Thoracic aorta (tissue), 2 donors: ENCODE results near the gene FAM171A1. TPM values are rescaled to one million over a fixed set of nuclear protein-coding genes. Genes with fewer than 3 reads are reported as not detected.

Experiments
- ATAC-seq: fragments of 150-250 bp; one replicate; pipeline ENCODE4 v1.8.0; 2017; ENCODE audit warnings: low read depth; ENCODE audit not compliant: insufficient number of reproducible peaks, low FRiP score
- DNase-seq: peaks from one replicate; pipeline ENCODE4 v3.0.0-alpha.2; 2020; ENCODE audit warnings: low spot score
- H3K27ac ChIP-seq, 2 donors: fragments of 200-600 bp; sonication (generic); 1 replicate in 1 of 2; 2 replicates in 1 of 2; pipeline ENCODE4 v1.5.1; 2016; ENCODE audit warnings: mild to moderate bottlenecking in 2 of 2, moderate library complexity in 2 of 2
- H3K27me3 ChIP-seq: fragments of 200-600 bp; sonication (generic); replicated peaks from 2 replicates; pipeline ENCODE4 v1.6.0; 2016; ENCODE audit warnings: mild to moderate bottlenecking; ENCODE audit not compliant: insufficient read depth
- H3K36me3 ChIP-seq: fragments of 200-600 bp; sonication (generic); one replicate; pipeline ENCODE4 v1.5.1; 2016
- H3K4me1 ChIP-seq, 2 donors: fragments of 200-600 bp; sonication (generic); 1 replicate in 1 of 2; 2 replicates in 1 of 2; pipeline versions ENCODE4 v1.5.1 to v1.6.0; 2016; ENCODE audit warnings: low read depth in 2 of 2, mild to moderate bottlenecking in 1 of 2; ENCODE audit not compliant: control insufficient read depth in 1 of 2
- H3K4me3 ChIP-seq: fragments of 200-600 bp; sonication (generic); 2 replicates; pipeline ENCODE4 v1.5.1; 2016; ENCODE audit warnings: mild to moderate bottlenecking
- H3K9me3 ChIP-seq: fragments of 200-600 bp; sonication (generic); 2 replicates; pipeline ENCODE4 v1.5.1; 2016
- CTCF ChIP-seq: fragments of 200-600 bp; sonication (generic); IDR thresholded peaks from one replicate; pipeline ENCODE4 v1.5.1; 2019; ENCODE audit warnings: antibody characterized with exemption
- total RNA-seq, 2 donors: library from RNA; depleted of rRNA; stranded (reverse); fragments of >200 nt; gene quantifications; one replicate each; pipeline versions ENCODE4 v1.1.0 to v1.2.3, GENCODE V29; 2016

FAM171A1 gene
- total RNA-seq, 2 donors from 2014 or later: 14.8 to 28.7 TPM

DNA sequence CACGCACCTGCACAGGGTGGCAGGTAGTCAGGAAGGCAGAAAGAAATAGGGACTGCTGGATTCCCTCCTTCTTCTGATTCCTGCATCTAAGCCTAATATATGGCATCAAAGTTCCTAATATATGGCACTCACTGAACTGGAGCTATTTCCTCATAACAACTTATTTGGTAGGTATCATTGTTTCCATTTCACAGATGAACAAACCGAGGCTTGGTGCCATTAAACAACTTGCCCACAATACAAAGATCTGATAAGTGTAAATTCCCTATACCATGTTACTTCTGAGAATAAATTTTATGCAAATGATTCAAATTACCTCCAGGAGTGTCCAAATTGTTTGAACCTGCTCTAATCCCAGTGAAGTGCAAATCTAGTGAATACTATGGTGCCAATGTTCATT, 2.1 kb upstream of the FAM171A1 start:
- Histone ChIP-seq H3K9me3 (no peaks in the 10 kb centered on the region), H3K4me1 (peaks cover 0 to 14% of the 10 kb centered on the region in 2 donors), H3K36me3 (no peaks in the 10 kb centered on the region), H3K4me3 (no peak overlapping the region), H3K27ac (no peak overlapping the region), H3K27me3 (no peaks in the 10 kb centered on the region)
- DNase-seq (no peak), ATAC-seq (no peak)
- no peak for TF ChIP-seq CTCF

GRCh38 chr10:15370212-15370855, 755 bp downstream of the FAM171A1 start:
- Histone ChIP-seq H3K4me1 (peaks cover 0 to 14% of the 10 kb centered on the region in 2 donors), H3K27ac (no peak overlapping the region), H3K27me3 (no peaks in the 10 kb centered on the region), H3K4me3 (peak overlapping the region; percentile 80), H3K36me3 (no peaks in the 10 kb centered on the region), H3K9me3 (no peaks in the 10 kb centered on the region)
- TF ChIP-seq CTCF: no peak
- DNase-seq (no peak), ATAC-seq (no peak)

DNA sequence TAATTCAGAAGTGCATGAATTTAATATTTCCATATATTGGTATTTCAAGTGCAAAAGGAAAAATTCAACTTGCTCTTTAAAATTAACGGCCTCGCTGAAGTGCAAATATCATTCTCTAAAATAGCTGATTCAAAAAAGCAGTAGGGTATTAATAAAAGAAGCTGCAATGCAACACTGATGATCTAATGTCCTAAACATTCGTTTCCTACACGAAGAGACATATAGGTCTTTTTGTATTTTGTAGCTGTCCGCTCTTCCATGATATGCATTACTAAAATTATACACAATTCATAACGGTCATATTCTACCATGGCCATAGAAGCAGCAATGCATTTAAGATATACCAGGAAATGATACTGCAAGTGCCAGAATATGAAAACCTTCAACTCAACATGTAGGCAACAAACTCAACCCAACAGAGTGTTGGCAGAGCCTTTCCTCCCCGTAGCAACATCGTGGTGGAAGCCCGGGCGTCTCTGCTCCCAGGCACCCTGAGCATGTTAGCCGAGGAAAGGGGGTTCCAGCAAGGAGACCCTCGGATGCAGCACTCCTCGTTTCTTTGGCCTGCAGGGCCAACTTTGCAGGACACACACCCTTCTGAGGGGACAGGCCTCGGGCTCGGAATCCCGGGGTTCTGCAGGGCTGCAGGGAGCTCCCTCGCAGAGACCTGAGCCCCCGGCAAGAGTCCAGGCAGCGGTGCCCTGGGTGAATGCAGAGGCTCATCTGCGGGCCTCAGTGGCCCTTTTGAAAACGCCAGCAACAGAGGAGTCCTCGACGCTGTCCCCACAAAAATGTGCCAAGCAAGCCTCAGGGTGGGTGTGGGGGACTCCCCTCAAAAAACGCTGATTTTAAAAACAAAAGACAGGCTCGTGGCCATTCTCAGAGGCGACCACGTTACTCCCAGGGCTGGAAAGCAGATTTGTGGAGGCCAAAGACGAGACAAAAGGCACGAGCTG, 1.6 kb downstream of the FAM171A1 start:
- no peaks in the 10 kb centered on the region for H3K27me3 ChIP-seq
- ATAC-seq (no peak), DNase-seq (no peak)
- peaks cover 0 to 14% of the 10 kb centered on the region in 2 donors for H3K4me1 ChIP-seq
- H3K4me3 ChIP-seq: peak overlapping the region; percentile 80
- no peaks in the 10 kb centered on the region for H3K9me3 ChIP-seq
- H3K27ac ChIP-seq: no peak overlapping the region
- TF ChIP-seq CTCF: no peak
- H3K36me3 ChIP-seq: no peaks in the 10 kb centered on the region

DNA sequence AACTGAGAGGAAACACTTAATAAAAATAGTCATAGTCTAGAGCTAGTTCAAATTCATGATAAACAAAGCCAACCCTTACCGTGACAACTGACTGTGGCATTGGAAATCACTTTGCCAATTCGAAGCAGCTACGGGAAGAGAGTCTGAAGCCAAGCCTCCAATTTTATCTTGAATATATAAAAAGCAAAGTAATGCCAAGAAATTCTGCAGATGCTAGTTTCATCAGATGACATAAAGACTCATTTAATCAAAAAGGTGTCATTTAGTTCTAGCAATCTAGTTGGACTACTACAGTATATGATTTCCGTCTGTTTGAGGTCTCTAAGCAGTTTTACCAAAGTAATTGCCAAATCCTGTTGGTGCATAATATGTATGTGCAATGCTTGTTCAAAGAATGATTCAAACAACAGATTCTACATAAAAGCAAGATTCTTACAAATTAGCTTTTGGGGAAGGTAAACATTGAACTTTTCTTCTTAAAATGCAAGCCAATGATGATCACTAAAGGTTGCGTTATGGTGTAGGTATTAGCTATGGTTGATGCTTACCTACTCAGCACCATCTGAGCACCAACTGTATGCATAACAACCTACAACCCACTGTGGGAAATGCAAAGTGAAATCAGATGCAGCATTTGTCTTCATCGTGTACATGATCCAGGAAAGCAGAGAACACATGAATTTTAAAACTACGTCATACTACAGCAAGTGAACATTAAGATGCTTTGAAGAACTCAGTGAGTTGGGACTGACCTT, 2.8 kb downstream of the FAM171A1 start:
- Histone ChIP-seq H3K4me1 (peaks cover 0 to 14% of the 10 kb centered on the region in 2 donors), H3K27ac (no peak overlapping the region), H3K4me3 (no peak overlapping the region), H3K36me3 (no peaks in the 10 kb centered on the region), H3K27me3 (no peaks in the 10 kb centered on the region), H3K9me3 (no peaks in the 10 kb centered on the region)
- TF ChIP-seq CTCF: no peak
- DNase-seq (no peak), ATAC-seq (no peak)
